Tibial nerve (tissue), 3 donors: ENCODE measurements around the gene TNFRSF19.

ENCODE experiments used
- CTCF ChIP-seq, 5 experiments: fragments of 200-600 bp in 3 of 5; fragments of 450-650 bp in 2 of 5; sonication (generic) in 3 of 5; IDR thresholded peaks; one replicate each; pipeline ENCODE4 v1.5.1; 2016 to 2019; ENCODE audit warnings: antibody characterized with exemption in 5 of 5, mild to moderate bottlenecking in 3 of 5, moderate library complexity in 2 of 5
- POLR2A ChIP-seq, 2 donors: fragments of 450-650 bp; IDR thresholded peaks; one replicate each; pipeline ENCODE4 v1.6.1; 2017; ENCODE audit warnings: antibody characterized with exemption in 2 of 2, mild to moderate bottlenecking in 2 of 2, moderate library complexity in 2 of 2

- TF ChIP-seq CTCF (IDR thresholded peaks at IDR 0.05) (no peak), POLR2A (IDR thresholded peaks at IDR 0.05) (no peak)
These were observed 6.9 kb upstream of the TNFRSF19 start for GRCh38 chr13:23563085-23563845.
